Stimulated activated CD4-positive, alpha-beta T cell treated with anti-CD3 and anti-CD28 coated beads, Interleukin-1b, Interleukin-23, amount 100 ng/mL, for 24 hours (primary cell): Measurements from ENCODE around the gene SLMAP.
A peak's percentile ranks its signal among the peaks of the same experiment; 100 is the strongest.

Experiments used
- DNase-seq, 4 experiments: peaks; one replicate each; pipeline ENCODE4 v3.0.0-alpha.2; 2020; ENCODE audit warnings: low read depth in 4 of 4, low spot score in 1 of 4

Gene SLMAP

DNA sequence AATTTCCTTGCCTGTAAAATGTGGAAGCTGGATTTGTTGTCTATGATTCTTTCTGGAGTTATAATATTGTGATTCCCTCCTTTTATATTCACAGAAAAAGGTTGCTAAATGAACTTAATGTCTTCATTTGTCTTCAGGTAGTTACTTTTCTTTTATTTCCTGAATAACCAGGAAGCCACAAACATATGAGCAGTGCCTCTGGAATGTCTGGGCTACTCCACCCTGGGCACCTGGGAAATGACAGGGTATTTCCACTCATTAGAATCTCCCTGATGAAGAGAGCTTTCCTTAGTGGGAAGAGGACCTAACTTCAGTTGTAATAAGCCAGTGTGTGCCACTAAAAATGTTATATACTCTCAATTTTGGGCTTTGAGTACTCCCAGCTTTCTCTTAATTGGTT lies 3.8 kb upstream of the SLMAP start:
- DNase-seq: no peak

DNA sequence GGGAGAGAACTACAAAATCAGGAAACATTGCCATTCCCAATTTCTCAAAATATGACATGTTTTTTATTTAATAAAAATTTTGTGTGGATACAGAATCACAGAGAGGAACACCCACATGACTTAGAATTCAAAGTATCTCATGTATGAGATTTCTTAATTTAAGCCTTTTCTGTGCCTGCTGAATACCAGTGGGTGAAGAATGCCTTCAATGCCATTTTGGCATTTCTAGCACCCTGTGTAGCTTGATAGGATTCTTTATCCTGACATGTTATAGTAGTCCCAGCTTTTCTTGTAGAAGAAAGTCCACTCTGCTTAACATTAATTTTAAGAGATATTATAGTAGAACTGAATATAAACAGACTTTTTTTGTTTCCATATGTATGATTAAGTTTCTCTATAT lies 3.1 kb upstream of the SLMAP start:
- no peak for DNase-seq

DNA sequence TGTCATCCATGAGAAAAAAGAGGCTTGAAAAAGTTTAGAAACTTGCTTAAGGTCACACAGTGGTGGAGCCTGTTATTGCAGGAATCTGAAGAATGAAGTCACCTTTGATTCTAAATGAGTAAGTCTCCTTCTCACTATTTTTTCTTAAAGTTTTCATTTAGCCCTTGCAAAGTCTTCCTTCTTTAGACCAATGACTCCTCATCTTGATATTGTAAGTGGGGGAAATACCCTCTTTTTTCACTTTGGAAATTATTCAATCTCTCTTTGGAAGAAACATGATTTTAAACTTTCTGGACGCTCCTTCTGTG lies 787 bp upstream of the SLMAP start:
- DNase-seq: no peak

DNA sequence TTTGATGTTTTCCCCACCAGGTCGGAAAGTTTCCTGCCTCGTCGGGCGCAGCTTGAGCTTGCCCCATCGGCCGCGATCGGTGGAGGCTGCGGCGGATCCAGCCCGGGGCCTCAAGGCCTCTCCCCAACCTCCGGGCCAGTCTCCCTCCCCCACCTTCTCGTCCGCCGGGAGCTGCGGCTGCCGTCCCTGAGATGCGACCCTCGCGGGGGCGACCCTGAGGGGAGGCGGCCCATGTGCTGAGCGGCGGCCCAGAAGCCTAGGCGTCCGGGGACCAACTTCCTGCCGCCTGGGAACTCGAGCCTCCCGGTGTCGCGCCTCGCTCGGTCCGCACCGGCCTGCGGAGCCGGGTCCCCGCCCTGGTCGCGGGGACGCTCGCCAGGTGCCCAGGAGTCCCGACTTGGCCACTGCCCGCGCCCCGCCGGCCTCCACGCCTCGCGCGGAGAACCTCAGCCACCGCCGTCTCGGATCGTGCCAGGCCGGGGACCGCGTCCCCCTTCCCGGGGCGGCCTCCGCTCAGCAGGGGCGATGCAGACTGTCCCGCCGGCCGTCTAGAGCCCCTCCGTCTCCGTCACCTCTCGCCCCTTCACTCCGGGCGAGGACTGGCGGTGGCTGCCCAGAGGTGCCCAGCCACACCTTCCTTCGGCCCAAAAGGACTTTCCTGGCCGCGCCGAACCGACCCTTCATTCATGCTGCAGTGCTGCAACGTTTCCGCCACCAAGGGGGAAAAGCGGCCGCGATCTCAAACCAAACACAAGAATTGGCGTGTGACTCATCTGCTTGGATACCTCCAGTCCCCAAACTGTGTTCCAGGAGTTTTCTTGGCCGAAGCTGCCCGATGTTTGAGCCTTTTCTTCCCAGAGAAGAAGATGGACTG lies 656 bp downstream of the SLMAP start:
- peak in 3 of 4 experiments; percentile 1 to 23 (median 8) for DNase-seq

DNA sequence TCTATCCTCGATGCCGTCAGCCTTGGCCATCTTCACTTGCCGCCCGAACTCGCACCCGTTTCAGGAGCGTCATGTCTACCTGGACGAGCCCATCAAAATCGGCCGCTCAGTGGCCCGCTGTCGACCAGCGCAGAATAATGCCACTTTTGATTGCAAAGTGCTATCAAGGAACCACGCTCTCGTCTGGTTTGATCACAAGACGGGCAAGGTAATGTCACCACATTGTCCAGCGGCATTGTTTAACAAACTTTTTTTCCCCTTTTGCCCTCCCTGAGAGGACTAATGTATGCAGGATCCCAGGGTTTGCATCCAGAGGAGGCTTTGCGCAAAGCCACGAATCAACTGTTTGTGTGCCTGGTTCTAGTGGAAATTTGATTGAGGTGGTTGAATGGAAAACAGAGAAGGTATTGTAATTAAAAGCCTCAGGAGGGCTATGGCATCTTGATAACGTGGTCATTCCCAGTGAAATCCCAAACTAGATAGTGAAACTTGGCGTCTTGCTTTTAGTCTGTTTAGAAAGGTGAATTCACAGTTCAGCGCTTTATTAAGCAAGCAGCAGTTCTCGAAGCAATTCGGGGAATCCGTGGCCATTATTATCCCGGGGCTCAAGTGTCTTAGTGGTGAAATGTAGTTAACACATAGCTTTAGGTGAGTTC lies 1.7 kb downstream of the SLMAP start:
- DNase-seq: no peak

- no peak for DNase-seq
These were observed 2.6 kb downstream of the SLMAP start for GRCh38 chr3:57758686-57759085.

DNA sequence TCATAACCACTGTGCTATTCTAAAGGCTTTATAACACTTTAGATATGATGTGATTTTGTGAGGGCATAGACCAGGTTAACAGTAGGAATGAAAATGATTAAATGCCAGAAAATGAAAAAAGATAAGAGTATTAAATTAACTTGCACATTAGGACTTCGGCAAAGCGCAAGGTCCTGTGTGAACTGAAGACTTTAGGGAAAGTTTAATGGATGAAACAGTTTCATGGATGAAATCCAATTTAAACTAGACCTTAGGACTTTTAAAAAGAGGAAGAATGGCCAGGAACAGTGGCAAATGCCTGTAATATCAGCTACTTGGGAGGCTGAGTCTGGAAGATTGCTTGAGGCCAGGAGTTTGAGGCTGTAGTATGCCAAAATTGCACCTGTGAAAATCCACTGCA lies 8.7 kb downstream of the SLMAP start:
- DNase-seq: no peak

DNA sequence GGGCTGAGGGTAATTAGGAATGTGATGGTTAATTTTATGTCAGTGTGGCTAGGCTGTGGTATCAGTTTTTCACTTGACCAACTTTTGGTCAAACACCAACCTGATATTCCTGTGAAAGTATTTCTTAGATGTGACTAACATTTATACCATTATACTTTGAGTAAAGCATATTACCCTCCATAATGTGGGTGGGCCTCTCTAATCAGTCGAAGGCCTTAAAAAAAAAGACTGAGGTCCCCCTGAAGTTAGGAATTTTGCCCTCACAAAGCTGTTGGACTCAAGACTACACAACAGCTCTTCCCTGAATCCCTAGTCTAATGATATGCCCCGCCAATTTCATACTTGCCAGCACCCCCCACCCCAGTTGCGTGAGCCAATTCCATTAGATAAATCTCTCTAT lies 12.5 kb downstream of the SLMAP start:
- no peak for DNase-seq

GRCh38 chr3:57770009-57770827 lies 14.1 kb downstream of the SLMAP start:
- no peak for DNase-seq

- DNase-seq: no peak
These were observed 16.1 kb downstream of the SLMAP start for GRCh38 chr3:57772251-57772650.

GRCh38 chr3:57777774-57778173 lies 21.7 kb downstream of the SLMAP start:
- no peak for DNase-seq

DNA sequence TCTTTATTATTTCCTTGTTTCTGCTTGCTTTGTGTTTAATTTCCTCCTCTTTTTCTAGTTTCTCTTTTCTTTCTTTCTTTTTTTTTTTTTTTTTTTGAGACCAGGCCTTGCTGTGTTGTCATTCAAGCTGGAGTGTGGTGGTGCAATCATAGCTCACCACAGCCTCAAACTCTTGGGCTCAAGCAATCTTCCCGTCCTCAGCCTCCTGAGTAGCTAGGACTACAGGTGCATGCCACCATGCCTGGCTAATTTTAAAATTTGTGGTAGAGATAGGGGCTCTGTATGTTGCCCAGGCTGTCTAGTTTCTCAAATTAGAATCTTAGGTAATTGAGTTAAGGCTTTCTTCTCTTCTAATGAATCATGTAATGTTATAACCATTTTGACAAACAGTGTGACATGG lies 22.4 kb downstream of the SLMAP start:
- no peak for DNase-seq

DNA sequence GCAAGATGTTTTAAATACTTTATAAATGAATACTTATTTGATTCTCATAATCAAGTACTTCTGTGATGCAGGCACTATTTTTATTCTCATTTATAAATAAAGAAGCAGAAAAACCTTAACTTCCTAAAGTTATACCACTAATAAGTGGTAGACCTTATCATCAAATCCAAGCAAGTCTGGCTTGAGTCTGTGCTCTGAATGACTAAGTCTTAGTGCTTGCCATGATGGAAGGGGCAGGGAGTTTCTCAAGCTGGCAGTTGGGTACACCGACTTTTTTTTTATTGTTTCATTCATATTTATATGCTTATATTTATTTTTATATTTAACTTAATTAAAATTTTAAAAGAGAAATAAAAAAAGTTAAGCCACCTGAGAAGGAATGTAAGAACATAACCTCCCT lies 23.6 kb downstream of the SLMAP start:
- DNase-seq: no peak

DNA sequence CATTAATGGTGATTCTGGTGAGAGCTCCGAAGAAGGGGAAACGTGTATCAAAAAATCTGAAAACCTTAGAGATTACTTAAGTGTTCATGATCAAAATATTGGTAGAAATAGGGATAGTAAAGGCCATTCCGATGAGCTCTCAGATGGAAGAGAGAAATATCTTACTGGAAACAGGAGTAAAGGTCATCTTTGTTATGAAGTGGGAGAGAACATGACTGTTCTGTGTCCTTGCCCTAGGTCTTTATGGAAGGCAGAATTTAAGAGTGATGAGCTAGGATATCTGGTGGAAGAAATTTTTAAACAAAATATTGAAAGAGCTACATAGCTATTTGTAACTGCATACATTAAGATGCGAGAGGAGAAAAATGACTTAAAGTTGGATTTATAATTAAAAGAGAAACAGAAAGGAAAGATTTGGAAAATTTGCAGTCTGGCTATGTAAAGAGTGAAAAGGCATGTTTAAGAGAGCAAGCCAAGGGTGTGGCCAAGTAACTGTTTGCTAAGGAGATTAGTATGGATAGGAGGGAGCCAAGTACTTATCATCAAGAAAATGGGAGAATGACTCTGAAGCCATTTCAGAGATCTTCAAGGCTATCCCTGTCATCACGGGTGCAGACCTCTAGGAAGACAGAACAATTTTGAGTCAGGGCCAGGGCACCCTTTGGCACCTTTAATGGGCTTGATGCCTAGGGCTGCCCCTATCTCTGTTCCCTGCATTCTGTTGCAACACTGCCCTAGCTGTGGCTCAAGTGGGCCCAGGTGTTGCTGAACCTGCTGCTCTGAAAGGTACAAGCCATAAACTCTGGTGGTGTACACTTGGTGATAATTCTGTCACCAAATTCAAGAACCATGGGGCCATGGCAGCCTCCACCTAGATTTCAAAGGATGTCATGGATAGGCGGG lies 27.3 kb downstream of the SLMAP start:
- DNase-seq: no peak

GRCh38 chr3:57784089-57784735 lies 28.1 kb downstream of the SLMAP start:
- no peak for DNase-seq

- DNase-seq: no peak
These were observed 29.3 kb downstream of the SLMAP start for GRCh38 chr3:57785446-57785845.

- no peak for DNase-seq
These were observed 31.9 kb downstream of the SLMAP start for GRCh38 chr3:57787867-57788623.

GRCh38 chr3:57788624-57789018 lies 32.5 kb downstream of the SLMAP start:
- no peak for DNase-seq

DNA sequence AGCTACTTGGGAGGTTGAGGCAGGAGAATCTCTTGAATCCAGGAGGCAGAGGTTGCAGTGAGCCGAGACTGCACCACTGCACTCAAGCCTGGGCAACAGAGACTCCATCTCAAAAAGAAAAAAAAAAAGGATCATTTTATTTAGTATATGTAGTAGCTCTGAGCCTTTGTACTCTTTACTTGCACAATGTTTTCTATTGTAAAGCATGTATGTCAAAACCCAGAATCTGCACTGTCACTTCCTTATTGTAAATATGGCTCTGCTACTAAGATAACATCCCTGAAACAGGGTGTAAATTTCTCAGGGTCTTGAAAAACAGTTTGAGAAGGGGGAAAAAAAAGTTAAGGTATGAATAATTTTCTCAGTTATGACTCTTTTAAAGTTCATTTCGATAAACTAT lies 35.1 kb downstream of the SLMAP start:
- DNase-seq: no peak

DNA sequence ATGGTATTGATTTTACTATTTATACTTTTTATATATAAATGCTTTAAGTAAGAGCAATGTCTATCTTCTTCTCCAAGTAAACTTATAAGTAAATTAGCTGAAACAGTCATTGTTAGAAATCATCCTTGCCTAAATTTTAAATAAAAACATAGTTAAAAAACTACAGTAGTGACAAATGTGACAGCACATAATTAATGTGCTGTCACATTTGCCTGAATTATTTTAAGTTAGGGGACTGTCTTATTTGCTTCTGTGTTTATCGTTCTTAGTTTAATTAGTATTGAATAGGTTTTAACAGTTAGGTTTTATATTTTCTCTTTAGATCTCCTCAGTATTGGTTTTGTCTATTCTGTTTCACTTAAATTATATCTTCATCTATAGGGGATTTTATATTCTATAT lies 36.1 kb downstream of the SLMAP start:
- DNase-seq: no peak
